GM21381 (cell line): ENCODE data around the gene ASTN2.

Experiments used
- ATAC-seq: cut with Tn5 transposase; IDR thresholded peaks from one replicate; pipeline ENCODE4 v1.9.1; 2021; ENCODE audit warnings: mild to moderate bottlenecking, moderate library complexity; ENCODE audit not compliant: unreplicated experiment

ASTN2 gene

DNA sequence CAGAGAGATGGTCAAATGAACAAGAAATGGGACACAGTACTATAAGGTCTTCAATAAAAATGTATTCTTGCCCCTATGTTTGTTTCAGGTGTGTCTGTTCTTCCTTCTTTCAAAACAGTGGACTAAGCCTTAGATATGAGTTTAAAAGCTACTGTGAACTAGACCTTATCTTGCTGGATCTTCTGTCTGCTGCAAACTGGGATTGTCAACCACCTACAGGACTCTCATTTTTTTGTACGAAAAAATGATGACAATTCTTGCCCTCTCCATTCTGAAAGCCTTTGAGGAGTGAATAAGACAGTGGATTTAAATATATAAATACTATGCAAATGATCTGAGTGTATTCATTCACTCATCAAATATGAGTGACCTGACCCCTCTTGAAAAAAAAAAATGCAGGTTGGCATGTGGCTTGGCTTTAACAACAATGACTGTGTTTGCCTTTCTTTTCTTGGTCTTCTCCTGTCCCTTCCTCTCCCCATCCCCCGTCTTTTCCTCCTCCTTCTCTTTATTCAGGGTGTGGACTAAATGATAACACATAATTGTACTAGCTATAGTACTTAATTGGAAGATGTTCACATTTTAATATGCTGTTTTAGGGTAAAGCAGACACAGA lies 963.2 kb downstream of the ASTN2 start:
- no peak for ATAC-seq

DNA sequence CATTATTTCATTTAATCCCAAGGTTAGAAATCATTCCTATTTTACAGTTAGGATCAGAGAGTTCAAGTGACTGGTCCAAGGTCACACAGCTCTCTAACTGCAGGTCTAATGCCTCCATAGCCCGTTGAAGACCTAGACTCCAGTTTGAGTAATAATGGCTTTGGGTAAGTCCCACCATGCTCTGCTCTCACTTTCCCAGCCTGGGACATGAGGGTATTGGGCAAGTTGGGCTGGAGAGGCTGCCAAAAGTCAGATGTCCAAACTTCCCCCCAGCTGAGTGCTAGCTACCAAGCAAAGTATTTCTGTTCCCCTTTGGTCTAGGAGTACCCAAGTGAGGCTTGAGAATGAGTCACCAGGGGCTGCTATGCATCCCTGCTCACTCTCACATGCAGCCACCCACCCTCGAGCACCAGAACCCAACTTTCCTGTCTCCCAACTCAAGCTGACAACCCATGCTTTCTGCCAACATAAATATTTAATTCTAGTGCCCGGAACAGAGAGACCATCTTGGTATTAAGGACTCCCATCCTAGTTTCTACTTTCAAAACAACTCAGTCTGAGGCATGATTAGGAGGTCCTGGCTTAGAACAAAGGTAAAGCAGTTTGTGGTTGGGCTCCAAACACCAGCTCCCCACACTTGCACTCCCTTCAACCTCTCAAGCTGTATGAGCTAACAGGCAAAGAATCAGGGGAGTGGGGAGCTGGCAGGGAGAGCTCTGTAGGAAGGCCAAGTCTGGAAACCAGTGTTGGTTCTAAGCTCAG lies 964.3 kb downstream of the ASTN2 start:
- peak; percentile 95 for ATAC-seq

DNA sequence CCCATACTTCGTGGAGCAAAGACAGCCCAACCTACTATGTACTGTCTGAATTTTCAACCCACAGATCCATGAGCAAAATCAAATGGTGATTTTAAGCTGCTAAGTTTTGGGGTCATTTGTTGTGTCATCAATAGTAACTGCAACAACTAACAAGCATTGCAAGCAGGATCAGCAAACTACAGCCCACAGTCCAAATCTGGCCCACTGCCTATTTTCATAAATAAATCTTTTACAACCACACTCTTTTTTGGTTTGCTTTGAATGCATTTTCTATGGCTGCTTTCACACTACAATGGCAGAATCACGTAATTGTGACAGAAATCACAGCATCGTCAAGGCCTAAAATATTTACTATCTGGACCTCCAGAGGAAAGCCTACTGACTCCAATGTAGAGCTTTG lies 964.9 kb downstream of the ASTN2 start:
- no peak for ATAC-seq

DNA sequence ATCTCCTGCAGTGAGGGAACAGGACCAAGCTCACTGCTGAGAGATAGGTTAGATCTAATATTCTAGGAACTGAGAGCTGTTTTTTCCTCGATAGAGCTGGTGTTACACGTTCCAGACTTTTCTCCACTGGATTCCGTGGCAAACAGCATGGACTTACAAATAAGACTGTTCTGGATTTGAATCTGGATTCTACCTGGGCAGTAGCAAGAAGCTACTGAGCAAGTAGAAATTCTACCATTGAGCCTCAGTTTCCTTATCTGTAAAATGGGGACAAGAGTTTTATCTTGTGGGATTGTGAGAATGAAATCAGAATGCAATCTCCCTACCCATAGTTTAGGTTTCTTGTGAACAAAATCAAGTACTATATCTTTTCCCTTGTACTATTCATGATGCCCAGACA lies 966.4 kb downstream of the ASTN2 start:
- ATAC-seq: no peak

DNA sequence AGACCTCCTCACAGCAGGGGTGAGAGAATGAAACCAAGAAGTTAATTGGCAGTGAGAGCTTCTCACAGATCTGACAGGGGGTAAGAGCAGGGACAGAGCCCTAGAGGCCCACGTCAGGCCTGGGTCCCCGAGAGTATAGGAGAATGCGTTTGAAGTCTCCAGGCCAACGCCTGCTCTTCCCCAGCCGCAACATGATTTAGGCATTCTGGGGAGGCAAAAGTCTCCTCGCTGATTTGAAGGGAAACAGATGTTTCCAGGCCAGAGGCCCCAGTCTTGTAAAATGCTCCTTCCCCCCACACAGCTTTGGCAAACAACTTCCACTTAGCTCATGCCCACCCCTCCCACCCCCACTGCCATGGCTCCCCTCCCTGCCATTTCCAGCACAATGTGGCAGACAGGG lies 966.9 kb downstream of the ASTN2 start:
- no peak for ATAC-seq

DNA sequence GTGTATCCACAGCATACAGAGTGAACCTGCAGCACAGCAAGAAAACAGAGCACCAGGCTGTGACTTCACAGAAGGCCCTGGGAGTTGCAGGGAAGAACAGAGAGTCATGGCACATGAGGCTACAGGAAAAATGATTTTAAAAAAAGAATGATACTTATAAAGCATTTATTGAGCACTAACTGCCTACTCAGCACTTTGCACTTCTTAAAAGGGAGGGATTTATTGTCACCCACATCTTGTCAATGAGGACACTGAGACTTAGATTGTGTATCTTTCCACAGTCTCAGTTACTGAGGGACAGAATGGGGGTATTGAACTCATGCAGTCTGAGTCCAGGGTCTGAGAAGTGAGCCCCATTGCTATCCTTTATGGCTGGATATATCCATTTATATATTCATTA lies 972.3 kb downstream of the ASTN2 start:
- ATAC-seq: no peak

DNA sequence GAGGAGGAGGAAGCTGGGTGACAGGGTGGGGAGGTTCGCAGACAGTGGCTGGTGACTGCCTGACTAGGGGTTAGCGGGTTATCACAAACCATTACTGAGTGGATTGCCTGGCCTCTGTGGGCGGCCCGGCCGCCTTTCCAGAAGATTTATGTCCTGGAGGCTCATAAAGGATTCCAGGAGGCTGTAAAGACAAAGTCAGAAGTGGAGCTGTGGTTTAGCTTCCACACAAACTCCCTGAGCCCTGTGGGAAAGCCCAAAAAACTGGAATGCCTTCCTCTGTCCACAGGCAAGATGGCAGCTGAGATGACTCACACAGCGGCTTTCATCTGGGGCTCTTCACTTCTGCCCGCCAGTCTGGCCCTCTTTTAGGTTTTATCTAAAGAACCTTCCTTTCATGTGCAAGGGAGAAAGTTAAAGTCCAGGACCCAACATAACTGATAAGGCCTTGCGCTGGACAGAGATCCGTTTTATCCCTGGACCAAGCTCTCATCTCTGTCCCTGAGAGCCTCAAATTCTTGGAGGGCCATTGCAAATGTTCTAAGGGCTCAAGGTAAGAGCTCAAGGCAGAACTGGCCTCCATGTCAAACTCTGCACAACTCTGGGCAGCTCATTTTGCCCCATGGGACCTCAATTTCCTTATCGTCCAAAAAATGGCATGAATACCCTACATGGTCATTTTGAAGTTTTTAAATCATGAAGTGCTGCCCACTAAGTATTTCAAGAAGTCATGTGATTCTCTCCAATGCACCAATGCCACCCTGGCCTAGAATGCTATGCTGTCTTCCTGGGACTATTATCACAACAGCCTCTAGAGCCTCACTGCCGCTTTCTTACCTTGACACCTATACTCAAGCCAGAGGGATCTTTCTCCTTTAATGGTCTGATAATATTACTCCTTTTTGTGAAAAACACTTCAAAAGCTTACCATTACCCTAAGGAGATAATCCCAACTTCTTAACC lies 977.2 kb downstream of the ASTN2 start:
- ATAC-seq: no peak

DNA sequence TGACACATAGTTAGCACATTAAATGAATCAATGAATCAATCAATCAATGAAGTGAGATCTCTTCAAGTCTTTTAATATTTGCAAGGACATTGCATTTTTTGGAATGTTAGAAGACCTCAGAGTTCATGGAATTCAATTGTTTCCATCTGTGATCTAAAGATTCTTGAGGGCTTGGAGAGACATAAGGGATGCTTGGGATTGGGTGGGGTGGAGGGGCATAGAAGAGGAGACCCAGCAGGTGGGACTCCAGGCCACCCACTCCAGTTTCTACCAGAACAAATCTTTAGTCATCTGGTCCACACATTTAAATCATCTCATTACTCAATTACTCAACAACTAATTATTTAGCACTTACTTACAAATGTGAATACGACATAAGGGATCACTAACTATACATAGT lies 978.7 kb downstream of the ASTN2 start:
- ATAC-seq: no peak

DNA sequence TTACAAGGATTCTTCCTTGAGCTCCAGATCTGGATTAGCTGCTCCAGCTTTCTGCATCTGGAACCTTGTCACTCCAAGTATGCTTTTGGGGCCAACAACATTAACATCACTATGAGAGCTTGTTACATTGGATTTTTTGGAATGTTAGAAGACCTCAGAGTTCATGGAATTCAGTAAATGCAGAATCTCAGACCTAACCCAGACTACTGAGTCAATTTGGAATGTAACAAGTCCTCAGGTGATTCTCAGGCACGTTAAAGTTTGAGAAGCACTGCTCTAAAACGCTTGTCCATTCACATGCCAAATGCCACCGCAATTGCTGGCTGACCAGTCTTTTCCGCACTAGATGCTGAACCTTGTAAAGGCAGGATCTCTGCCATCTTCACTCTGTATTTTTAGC lies 979.2 kb downstream of the ASTN2 start:
- no peak for ATAC-seq

DNA sequence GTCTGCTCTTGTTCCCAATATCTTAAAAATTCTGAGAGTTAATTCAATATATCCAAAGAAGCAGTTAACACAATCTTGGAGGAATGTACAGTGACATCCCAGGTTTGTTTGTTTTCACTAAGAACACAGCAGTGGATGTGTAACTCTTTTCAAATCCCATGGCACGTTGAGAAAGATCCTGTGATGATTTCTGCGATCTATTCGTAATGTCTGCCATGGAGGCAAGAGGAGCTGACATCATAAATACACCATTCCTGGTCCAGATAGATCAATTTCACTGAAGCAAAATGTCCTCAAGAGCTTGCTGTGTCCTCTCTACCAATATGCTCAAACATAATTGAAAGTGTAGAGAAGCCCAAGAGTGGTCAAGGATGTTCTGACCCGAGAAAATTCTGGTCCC lies 980.5 kb downstream of the ASTN2 start:
- ATAC-seq: no peak

DNA sequence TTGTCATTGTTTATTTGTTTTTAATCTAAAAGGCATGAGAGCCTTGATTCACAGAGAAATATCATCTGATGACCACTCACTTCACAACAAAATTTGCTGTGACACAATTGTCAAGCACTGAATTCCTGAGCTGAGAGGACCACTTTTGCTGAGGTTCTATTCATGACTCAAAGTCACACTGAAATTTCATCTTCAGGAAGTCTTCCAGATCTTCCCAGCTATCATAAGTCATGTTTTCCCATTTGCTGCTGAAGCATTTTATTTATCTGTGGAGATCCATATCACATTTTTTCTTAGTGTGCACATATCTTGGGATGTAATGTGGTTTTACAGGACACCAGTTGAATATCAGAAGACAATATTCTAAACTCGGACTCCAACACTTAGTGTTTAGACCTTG lies 982.8 kb downstream of the ASTN2 start:
- ATAC-seq: no peak

DNA sequence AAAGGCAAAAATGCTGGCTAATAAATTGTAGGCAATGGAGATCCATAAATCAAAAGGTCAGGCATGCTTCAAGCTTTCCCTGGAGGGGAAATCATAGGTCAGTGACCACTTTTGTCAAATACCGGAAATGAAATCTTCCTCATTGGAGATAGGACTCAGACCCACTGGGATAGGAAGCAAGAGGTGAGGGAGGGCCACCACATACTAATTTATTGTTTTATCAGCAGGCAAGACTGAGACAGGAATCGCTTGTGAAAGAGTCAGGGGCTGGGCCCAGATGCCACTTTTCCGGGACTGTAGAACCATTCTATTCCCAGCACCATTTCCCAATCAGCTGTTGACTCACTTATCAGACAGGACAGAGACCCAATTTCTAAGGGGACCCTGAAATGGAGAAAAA lies 984.0 kb downstream of the ASTN2 start:
- ATAC-seq: no peak

DNA sequence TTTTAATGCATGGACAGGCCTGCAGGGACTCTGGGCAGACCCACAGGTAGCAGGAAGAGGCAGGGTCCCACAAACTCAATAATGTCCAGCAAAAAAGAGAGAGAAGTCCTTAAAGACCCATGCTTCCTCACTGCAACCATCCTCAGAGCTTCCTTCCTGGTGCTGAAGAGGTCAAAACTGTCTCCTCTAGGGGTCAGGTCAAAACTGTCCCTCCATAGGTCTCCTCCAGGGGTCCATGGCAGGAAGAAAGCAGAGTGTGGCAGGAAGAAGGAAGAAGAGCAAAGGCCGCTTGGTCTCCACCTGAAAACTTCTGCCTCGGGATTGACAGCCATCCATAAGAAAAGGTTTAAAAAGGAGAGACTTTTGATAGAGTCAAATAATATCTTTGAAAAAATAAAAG lies 989.6 kb downstream of the ASTN2 start:
- ATAC-seq: no peak

DNA sequence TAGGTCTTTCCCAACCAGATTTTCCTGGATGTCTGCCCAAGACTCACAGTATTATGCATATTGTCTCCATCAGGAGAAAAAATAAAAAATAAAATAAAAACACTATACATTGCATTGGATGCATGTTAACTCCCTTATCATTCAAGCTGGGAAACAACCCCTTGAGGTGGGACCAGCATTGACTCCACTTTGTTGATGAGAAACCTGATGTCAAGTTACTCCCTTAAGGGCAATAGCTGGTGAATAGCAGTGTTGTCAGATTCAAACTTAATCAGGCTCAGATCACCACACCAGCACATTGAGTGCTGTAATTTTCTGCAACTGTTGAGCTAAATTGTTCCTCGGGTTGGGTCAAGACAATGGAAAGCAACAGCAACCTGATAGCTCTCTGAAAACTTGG lies 991.7 kb downstream of the ASTN2 start:
- ATAC-seq: no peak

DNA sequence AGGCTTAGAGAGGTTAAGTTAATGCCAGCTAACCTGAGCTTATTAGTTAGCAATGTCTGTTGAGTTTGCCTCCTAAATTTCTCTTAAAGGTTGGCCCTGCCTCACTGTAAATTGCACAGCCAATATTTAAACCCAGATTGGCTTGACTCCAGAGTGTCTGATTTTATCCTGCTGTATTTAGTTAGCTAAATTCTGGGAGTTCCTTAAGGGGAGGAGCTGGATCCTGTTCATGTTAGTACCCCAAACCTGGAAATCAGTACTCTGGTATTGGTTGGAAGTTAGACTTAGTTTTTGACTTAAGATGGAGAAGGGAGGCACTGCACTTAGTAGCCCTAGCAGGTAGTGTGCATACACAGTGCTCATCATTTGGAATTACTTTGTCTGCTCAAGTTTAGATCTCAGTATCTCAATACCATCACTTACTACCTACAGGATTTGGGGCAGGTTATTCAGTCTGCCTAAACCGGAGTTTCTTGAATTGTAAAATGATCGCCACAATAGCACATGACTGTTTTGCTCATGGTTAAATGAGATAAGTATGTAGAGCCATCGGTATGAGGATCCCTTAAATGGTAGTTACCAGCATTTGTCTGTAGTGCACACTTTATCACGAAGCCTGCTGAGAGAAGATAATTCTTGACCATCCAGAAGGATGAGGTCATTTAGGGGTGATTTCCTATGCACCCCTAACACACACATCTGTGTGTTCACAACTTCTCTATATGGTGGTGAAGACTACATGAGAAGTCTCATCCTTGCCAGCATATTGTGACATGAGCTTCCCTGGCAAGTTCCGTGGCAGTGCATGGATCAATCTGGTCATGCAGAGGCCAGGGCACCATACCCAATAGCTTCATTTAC lies 992.5 kb downstream of the ASTN2 start:
- no peak for ATAC-seq

DNA sequence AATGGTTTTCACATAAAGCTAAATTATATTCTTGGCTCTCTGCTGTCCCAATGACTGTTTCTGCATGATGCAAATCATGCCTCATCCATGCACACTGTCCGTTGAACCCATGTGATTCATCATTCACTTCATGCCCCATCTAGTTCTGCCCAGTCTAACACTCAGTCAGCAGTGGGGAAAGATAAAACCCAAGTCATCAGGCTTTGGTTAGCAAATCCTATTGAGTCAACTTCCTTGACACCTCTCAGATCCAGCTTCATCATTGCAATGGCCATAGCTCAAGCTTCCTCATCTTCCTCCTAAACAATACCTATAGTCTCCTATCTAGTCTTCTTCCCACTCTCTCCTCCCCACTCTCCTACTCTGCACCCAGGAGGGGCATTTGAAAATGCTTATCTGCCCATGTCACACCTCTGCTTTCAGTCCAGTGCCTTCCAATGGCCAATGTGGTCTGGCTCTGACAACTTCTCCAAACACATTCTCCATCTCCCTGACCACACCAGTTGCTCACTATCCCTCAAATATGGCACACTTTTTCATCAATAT lies 993.8 kb downstream of the ASTN2 start:
- ATAC-seq: no peak

DNA sequence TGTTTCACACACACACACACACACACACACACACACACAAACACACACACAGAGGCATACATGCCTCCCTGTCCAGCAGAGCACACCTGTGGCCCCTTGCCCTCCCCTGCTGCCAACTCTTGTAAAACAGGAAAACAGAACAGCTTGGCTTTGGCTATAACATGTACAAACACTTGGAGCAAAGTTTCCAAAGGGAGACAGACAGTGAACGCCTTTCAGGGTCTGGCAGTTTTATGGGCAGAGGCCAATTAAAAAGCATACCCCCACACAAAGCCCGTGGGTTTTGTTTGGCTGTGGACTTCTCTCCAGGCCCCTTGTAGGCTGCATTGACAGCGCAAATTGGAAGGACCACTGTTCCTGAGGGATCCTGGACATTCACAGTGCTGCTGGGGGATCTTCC lies 995.7 kb downstream of the ASTN2 start:
- ATAC-seq: no peak

DNA sequence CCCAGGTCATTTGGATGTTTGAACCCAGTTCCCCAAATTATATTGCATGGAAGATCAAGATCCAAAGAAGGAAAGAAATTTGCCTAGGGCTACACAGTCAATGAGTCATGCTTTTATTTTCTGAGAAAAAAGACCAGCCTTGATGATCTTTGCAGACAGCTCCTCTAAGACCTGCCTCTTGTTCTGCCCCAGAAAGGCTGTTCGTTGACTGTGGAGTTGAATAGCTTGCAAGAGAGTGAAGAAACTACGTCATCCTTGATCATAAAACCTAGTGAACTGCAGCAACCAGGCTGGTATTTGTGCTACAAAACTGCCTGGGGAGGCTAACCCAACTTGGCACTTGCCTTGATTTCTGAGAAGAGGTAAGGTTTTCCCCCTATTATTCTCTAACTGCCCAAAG lies 997.4 kb downstream of the ASTN2 start:
- no peak for ATAC-seq

DNA sequence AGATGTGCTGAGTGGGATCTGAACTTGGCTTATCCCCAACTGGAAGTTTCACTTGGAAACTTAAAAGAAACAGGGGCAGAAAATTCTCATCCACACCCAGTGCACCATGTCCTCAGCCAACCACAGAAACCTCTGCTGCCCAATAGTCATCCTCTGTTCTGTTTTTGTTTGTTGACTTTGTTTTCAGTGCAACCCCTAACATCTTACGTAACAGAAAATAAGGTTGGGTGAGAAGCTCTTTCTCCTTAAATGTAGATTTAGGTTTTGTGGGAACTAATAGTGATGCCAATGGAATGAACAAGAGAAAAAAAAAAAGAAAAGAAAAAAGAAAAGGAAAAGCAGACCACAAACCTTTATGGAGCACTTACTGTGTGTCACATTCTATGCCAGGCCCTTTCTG lies 998.4 kb downstream of the ASTN2 start:
- no peak for ATAC-seq

DNA sequence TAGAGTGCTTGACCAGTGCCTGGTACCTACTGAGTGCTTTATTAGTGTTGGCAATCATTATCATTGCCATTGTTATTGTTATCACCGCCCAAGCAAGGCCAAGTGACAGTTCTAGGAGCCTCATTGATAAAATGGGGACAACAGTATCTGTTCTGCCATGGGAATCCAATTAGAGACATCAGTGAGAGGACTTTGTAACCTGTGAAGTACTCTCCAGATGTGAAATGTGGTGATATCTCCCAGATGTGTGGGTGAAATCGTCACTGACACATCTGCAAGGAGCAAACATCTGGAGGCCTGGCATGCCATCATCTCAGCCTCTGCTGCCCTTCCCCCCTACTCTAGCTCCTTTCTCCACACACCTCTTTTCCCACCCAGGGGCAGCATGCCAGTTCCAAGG lies 1000.5 kb downstream of the ASTN2 start:
- no peak for ATAC-seq

DNA sequence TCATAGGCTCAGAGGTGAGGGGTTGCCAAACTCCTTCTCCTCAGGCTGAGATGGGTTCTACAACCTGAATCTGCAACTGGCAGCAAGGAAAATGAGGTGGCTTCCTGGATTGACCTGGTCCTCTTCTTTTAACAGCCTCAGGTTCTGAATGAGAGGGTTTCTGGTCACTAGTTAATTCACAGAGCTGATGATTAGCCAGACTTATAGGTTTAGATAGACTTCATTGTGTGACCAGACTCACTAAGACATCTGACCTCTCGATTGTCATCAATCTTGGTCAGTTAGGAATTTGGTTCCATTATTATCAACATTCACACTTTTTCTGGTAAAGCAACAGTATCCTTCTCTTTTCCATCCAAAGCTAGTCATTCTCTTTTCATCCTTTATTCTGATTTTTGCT lies 1003.4 kb downstream of the ASTN2 start:
- no peak for ATAC-seq
